NT2/D1 (cell line): Measurements from ENCODE around the gene PHIP.

Experiments used
- SUZ12 ChIP-seq: IDR thresholded peaks from 2 replicates; pipeline ENCODE4 v1.6.1; 2011; ENCODE audit not compliant: insufficient read length, insufficient read depth; ENCODE audit errors: extremely low read depth
- YY1 ChIP-seq: IDR thresholded peaks from 2 replicates; pipeline ENCODE4 v1.6.1; 2011; ENCODE audit not compliant: insufficient read length, insufficient read depth
- ZNF274 ChIP-seq: IDR thresholded peaks from 2 replicates; pipeline ENCODE4 v1.6.1; 2011; ENCODE audit warnings: mild to moderate bottlenecking, low read depth, low read length

DNA sequence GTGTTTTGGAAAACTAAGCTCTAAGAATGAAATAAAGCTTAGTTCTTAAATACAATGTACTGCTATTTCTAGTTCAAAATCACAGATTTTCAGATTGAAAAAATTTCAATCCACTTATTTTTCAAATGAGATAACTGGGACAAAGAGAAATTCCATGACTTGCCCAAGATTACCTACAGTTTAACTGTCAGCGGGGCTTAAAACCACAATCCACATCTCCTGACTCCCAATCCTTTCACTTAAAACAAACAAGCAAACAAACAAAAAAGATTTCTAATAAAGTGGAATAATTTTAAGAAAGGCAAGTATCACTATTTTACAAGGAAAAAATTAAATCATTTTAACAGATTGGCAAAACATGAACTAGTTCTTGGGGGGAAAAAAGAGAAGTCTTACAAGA is 4.2 kb downstream of the PHIP start:
- no peak for TF ChIP-seq ZNF274
- TF ChIP-seq SUZ12 = no peak
- no peak for TF ChIP-seq YY1
